A673 (cell line): ENCODE measurements around the gene PPP2R3B. TPM values are rescaled to one million over a fixed set of nuclear protein-coding genes. Genes with fewer than 3 reads are reported as not detected.
A peak's percentile ranks its signal among the peaks of the same experiment; 100 is the strongest.
"Not testable (repeated sequence)": the region's sequence is repeated elsewhere in the genome, so short reads cannot be mapped to it uniquely, and the experiment has no call there.

ENCODE experiments used
- BruUV-seq: library from RNA; stranded (reverse); fragments of 400-500 nt; replicated peaks from 2 replicates; lab custom pipeline; 2021; lab: Mats Ljungman, UMichigan
- CTCF ChIA-PET: fragments of 300-600 bp; sonication (Branson Sonifier 250); formaldehyde crosslinking; loops from one replicate; lab custom pipeline; 2022; ENCODE audit warnings: antibody characterized with exemption; lab: Charles Lee
- POLR2A ChIA-PET: fragments of 300-600 bp; sonication (Branson Sonifier 250); formaldehyde crosslinking; loops from one replicate; lab custom pipeline; 2022; ENCODE audit warnings: antibody characterized with exemption; ENCODE audit not compliant: low non-redundant PET; lab: Charles Lee
- DNase-seq: peaks from one replicate; pipeline ENCODE4 v3.0.0-alpha.2; 2015; ENCODE audit warnings: low spot score
- H3K27ac ChIP-seq: fragments of 200-600 bp; sonication (generic); 2 replicates; pipeline ENCODE4 v1.5.1; 2016; ENCODE audit warnings: mixed run types, low read depth, mild to moderate bottlenecking, mixed read lengths, antibody characterized with exemption, low read length; ENCODE audit not compliant: poor library complexity, severe bottlenecking
- H3K27me3 ChIP-seq: fragments of 200-600 bp; sonication (generic); replicated peaks from 2 replicates; pipeline ENCODE4 v1.6.1; 2017; ENCODE audit warnings: mixed run types, low read depth, mild to moderate bottlenecking, mixed read lengths, antibody characterized with exemption, low read length; ENCODE audit not compliant: insufficient read depth, poor library complexity
- H3K36me3 ChIP-seq: fragments of 200-600 bp; sonication (generic); 2 replicates; pipeline ENCODE4 v1.6.1; 2016; ENCODE audit warnings: mixed run types, mild to moderate bottlenecking, mixed read lengths, antibody characterized with exemption, low read length; ENCODE audit not compliant: insufficient read depth, poor library complexity, severe bottlenecking
- H3K4me1 ChIP-seq: fragments of 200-600 bp; sonication (generic); 2 replicates; pipeline ENCODE4 v1.6.1; 2017; ENCODE audit warnings: mixed run types, mild to moderate bottlenecking, mixed read lengths, antibody characterized with exemption, low read length; ENCODE audit not compliant: insufficient read depth, poor library complexity, severe bottlenecking
- H3K4me3 ChIP-seq: fragments of 200-600 bp; sonication (generic); 2 replicates; pipeline ENCODE4 v1.5.1; 2016; ENCODE audit warnings: low read depth, mixed run types, mild to moderate bottlenecking, mixed read lengths, low read length; ENCODE audit not compliant: poor library complexity, severe bottlenecking
- H3K9me3 ChIP-seq: fragments of 200-600 bp; sonication (generic); 2 replicates; pipeline ENCODE4 v1.6.1; 2016; ENCODE audit warnings: mixed run types, low read depth, mild to moderate bottlenecking, mixed read lengths, antibody characterized with exemption, low read length; ENCODE audit not compliant: poor library complexity, severe bottlenecking
- CTCF ChIP-seq: fragments of 300-800, 200-600 bp; sonication (generic); conservative IDR thresholded peaks from 2 replicates; pipeline ENCODE4 v1.5.1; 2017; ENCODE audit warnings: low read depth, mild to moderate bottlenecking, antibody characterized with exemption, low read length, moderate library complexity, mixed read lengths
- EZH2 ChIP-seq: fragments of 200-600 bp; sonication (generic); IDR thresholded peaks from 2 replicates; pipeline ENCODE4 v1.6.1; 2017; ENCODE audit warnings: borderline replicate concordance, low read depth, mild to moderate bottlenecking, mixed read lengths, antibody characterized with exemption, low read length; ENCODE audit not compliant: poor library complexity, severe bottlenecking
- intact Hi-C: fragments of 100-400 bp; cut with micrococcal nuclease; formaldehyde crosslinking; loops from one replicate; pipeline ENCODE4 v1.10.0; 2022; ENCODE audit not compliant: unreplicated experiment
- total RNA-seq: library from RNA; stranded (reverse); gene quantifications from 2 replicates; pipeline ENCODE4 v1.2.3, GENCODE V29; 2021

Gene PPP2R3B
- total RNA-seq, 1 experiment from 2014 or later: 43.6 TPM

GRCh38 chrX:387729-388128, 1.0 kb upstream of the PPP2R3B start:
- no peaks in the 10 kb centered on the region for H3K36me3 ChIP-seq
- intact Hi-C loops: no loop called here
- TF ChIP-seq EZH2 (no peak), CTCF (no peak)
- BruUV-seq: no TSS peak
- ChIA-PET POLR2A (no interaction called here), CTCF (no interaction called here)
- no peak for DNase-seq
- peak overlapping the region; percentile 100 for H3K27ac ChIP-seq
- H3K4me3 ChIP-seq: peak overlapping the region; percentile 71
- H3K4me1 ChIP-seq: no peaks in the 10 kb centered on the region
- H3K9me3 ChIP-seq: no peaks in the 10 kb centered on the region
- H3K27me3 ChIP-seq: no peaks in the 10 kb centered on the region

GRCh38 chrX:386239-386767, 404 bp downstream of the PPP2R3B start:
- ChIA-PET POLR2A (no interaction called here), CTCF (no interaction called here)
- no peak for DNase-seq
- Histone ChIP-seq H3K4me3 (peak overlapping the region; percentile 71), H3K36me3 (no peaks in the 10 kb centered on the region), H3K27me3 (no peaks in the 10 kb centered on the region), H3K9me3 (no peaks in the 10 kb centered on the region), H3K4me1 (no peaks in the 10 kb centered on the region), H3K27ac (peak overlapping the region; percentile 100)
- TF ChIP-seq EZH2 (no peak), CTCF (no peak)
- BruUV-seq: no TSS peak
- intact Hi-C loops: no loop called here

- Histone ChIP-seq H3K4me3 (peak overlapping the region; percentile 71), H3K27ac (peak overlapping the region; percentile 100)
- H3K27me3 ChIP-seq, H3K36me3 ChIP-seq, CTCF ChIA-PET, POLR2A ChIA-PET, H3K9me3 ChIP-seq, H3K4me1 ChIP-seq, intact Hi-C loops, DNase-seq: not testable (repeated sequence)
- TSS peak; percentile 63 for BruUV-seq
Observed at GRCh38 chrX:385736-386135, 971 bp downstream of the PPP2R3B start.

- ChIA-PET CTCF (no interaction called here), POLR2A (no interaction called here)
- Histone ChIP-seq H3K27me3 (no peaks in the 10 kb centered on the region), H3K4me1 (no peaks in the 10 kb centered on the region), H3K36me3 (no peaks in the 10 kb centered on the region), H3K4me3 (no peak overlapping the region), H3K9me3 (no peaks in the 10 kb centered on the region), H3K27ac (no peak overlapping the region)
- intact Hi-C loops: no loop called here
- no peak for DNase-seq
- TF ChIP-seq CTCF (no peak), EZH2 (no peak)
- BruUV-seq: no TSS peak
Observed at GRCh38 chrX:384861-385260, 1.8 kb downstream of the PPP2R3B start.
